GM19240 (cell line): ENCODE measurements around the gene KRT71.

ENCODE experiments used
- DNase-seq: peaks from one replicate; pipeline ENCODE4 v3.0.0; 2011; ENCODE audit warnings: low spot score; ENCODE audit not compliant: insufficient read length

KRT71 gene

DNA sequence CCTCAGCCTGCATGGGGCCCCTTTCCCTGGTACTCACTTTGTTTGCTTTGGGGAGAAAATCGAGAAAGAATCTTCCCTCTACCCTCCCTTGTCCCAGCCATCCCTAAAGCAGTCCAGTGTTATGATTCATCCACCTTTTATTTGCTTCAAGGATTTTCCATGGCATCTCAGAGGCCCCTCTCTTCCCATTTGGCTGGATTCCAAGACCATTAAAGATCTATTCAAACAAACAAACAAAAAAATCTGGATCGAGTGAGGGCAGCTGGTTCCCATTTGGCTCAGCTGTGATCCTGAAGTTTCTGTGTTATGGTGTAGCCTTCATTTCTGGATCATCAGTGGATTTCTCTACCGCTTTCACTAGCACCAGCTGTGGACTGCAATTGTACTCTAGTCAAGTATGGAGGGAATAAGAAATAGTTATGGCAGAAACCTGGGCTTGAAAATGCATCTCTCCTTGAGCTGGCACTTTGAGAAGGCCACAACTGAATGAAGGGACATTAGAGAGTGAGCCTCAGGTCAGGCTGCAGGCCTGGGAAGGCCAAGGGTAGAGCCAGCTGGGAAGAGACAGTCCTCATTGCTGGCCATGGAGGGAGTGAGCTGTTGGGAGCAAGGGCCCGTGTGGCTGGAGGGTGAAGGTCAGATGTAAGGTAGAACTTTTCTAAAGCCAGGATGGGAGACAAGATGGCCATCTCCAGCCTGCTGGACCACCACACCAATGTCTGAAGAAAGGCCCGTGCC, 13.7 kb downstream of the KRT71 start:
- no peak for DNase-seq

DNA sequence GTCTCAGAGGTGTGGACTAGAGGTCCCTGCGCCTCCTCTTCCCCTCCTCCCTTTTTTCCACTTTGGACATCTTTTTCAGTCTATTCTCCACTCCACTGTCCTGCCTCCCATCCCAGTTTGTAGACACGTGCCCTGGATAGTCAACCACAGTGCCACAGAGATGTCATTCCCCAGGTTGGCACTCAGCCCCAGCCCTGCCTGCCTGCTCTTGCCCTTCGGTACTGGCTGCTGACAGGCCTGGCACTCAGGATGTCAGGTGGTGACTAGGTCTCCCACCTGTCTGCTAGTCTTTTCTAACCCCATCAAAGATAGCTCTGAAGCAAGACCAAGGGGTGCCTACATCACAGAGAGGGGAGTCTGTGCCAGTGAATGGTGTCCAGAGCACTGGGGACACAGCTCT, 15.8 kb downstream of the KRT71 start:
- DNase-seq: no peak

DNA sequence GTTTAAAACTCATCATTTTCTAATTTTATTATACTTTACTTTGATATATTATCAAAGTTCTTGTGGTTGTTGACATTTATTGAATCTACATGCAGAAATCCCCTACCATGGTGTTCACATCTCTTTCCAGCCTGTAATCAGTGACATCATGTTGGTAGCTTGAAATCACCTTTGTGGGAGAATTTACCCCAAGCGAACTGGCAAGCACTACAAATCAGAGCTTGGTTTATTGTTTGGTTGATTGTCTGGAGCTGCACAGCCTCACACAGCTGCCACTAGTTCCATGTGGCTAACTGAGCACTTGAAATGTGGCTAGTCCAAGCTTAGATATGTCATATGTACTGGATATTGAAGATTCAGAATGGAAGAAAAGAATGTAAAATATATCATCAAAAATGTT, 17.4 kb downstream of the KRT71 start:
- DNase-seq: no peak

GRCh38 chr12:52534482-52534881, 18.5 kb downstream of the KRT71 start:
- DNase-seq: no peak

DNA sequence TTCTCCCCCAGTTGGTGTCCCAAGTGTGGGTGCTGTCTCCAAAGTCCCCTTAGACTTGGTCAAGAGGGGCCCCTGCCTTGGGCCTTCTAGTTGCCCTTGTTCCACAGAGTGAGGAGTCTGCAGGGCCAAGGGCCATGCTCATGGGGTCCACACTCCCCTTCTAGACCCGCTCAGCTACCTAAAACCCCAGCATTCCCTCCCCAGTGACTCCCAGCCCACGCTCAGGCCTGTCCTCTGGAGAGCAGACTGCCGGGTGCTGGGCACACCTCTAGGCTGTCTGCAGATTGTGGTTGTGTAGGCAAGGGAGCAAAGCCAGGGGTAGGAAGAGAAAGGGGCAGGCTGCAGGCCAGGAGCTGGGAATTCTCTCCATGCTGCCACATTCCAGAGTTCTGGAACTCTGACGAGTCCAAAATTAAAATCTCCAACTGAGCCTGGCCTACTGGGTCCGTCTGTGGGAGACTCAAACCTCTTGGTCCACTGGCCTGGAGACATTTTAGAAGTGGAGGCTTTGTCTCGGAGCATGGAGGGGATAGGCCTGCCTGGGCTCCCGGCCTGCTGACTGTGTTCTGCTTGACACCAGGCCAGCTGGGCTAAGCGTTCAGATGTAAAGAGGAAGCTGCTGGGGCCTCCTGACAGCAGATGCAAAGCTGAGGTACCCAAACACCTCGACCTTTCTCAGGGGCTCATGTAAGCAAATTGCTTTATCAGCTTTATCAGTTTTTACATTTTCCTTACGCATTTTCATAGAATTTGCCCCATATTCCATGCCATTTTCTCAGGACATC, 19.1 kb downstream of the KRT71 start:
- no peak for DNase-seq

- DNase-seq: no peak
These were observed 20.3 kb downstream of the KRT71 start for GRCh38 chr12:52532636-52533035.

DNA sequence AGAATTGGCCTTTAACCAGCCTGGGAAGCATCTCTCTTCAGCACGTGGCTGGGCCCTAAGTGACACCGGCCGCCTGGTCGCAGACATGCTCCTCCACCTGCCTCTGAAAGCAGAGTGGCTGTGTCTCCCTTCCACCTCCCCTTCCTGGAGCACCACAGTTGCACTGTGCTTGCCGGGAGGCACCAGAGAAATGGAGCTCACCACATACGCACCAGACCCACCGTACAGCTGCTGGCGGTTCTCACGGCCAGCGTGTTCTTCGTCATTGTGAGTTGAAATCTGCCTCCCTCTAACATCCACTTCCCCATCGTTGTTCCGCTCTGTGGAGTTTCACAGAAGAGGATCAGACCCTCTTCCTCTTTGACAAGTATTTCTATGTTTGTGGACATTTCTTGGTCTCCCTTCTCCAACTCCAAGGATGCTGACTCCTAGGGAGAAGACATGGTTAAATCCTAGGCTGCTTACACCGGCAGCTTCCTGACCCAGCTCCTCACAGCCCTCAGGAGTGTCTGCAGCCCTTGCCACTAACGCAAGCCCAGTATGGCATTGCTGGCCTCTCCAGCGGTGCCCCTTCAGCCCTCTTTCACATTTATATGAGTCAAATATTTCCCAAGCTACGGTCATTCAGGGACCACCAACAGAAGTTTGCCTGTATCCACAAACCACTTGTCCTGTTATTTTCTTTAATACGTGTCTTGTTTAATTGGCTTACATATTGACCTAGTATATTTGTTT, 21.2 kb downstream of the KRT71 start:
- DNase-seq: no peak

- no peak for DNase-seq
These were observed 22.0 kb downstream of the KRT71 start for GRCh38 chr12:52530905-52531304.

DNA sequence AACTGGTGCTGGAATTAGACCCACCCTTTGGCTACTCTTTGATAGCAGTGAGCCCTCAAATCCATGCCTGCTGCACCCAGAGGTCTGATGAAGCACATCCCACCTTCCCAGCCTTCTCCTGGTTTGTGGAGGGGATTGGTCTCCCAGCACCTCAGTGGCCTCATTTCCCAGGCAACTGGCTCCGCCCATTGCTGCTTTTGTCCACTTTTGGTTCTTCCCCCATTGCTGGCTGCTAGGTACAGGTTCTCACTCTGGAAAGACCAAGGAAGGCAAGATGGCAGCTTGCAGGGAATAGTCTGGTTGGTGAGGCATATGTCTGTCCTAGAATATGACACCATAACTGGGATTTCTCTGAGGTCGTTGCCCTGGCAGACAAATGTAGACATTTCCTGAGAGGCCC, 22.6 kb downstream of the KRT71 start:
- DNase-seq: no peak

- no peak for DNase-seq
These were observed 23.1 kb downstream of the KRT71 start for GRCh38 chr12:52529846-52530245.

DNA sequence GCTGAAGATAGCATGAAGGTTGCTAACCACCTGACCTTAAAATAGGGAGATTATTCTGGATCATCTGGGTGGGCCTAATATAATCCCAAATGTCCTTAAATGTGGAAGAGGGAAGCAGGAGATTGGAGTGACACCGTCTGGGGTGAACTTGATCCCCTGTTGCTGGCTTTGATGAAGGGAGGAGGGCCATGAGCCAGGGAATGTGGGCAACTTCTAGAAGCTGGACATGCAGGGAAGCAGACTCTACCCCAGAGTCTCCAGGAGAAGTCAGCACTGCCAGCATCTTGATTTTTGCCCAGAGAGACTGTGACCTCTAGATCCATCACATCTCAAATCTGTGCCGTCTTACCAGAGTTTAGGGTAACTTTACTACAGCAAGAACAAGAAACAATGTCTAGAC, 23.5 kb downstream of the KRT71 start:
- DNase-seq: no peak

DNA sequence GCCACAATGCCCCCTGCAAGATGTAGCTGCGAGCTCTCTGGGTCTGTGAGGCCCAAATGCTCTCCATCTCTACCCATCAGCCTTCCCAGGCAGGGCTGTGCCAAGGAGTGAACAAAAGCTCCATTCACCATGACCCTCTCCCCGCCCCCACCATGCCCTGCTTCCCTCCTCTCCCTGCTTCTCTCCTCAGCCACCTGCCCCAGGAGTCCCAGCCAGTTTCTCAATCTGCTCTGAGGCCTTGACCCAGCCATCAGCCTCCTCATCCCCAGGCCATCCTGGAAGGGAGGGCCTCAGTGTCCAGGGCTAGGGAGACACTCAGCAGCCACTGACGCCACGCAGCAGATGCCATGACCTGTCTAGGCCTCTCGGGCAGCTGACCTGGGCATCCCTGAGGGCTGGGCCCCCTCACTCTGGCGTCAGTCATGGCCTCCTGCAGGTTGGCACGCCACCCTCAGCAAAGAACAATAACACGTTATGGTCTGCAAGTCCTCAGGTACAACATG, 24.3 kb downstream of the KRT71 start:
- no peak for DNase-seq

GRCh38 chr12:52527121-52527800, 25.7 kb downstream of the KRT71 start:
- DNase-seq: no peak

- DNase-seq: no peak
These were observed 26.4 kb downstream of the KRT71 start for GRCh38 chr12:52526511-52526951.

DNA sequence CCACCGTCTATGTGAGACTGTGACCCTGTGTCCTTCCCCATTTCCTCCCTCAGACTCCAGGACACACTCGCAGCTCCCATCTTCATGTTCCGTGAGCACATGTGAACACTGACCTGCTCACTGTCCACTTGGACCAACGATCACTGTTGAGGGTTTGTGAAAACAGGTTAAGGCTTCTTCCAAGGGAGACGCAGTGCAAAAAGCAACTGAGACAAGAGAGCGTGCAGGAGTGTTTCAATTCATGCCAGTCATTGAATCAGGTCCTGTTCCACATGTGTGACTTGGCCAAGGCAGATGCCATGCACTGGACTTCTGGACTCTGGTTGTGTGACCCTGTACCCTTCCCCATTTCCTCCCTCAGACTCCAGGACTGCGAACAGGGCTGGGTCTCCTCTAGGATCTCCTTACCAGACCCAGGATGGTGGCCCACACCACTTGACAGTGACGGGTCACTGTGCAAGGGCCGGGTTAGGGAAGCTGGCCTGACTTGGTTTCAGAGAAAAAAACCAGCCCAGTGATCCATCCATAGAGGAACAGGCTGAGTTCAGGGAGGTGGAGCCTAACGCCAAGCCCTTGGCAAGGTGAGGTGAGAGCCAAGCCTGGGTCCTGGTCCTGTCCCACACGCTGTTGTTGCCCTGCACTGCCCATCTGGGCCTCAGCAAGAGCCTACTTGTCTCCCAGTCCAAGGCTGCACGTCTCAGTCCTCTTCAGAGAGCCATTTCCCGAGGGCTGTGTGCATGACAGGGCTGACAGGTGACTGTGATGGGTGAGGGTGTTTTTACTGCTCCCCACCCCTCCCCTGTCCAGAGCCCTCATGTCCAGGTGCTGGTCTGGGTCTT, 27.1 kb downstream of the KRT71 start:
- DNase-seq: no peak

- no peak for DNase-seq
These were observed 27.9 kb downstream of the KRT71 start for GRCh38 chr12:52524898-52525591.

DNA sequence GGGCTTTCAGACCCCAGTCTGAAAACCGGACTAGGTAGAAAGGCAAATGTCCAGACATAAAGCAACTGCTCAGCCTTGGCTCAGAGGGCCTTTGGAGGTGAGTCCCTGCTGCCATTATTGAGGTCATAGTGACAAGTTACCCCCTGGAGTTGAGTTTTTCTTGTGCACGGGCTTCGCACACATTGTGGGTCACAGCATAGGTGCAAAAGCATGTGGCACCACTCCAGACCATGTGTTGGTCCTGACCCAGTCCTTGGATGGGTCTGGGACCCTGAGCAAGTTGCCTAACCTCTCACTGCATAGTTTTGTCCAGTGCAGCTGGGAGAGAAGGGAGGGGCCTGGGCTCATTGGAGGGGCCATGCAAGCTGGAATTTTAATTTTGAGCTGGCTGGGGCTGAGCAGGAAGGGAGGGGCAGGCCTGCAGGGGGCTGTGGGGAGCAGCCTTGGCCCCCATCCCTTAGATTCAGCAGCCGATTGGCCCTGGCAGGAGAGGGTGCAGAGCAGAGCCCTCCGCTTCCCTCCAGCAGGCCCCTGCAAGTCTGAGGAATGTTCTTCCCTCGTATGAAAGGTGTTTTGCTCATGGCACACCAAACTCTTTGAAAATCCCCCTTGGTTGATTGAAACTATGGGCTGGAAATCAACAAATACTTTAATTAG, 28.6 kb downstream of the KRT71 start:
- DNase-seq: no peak

DNA sequence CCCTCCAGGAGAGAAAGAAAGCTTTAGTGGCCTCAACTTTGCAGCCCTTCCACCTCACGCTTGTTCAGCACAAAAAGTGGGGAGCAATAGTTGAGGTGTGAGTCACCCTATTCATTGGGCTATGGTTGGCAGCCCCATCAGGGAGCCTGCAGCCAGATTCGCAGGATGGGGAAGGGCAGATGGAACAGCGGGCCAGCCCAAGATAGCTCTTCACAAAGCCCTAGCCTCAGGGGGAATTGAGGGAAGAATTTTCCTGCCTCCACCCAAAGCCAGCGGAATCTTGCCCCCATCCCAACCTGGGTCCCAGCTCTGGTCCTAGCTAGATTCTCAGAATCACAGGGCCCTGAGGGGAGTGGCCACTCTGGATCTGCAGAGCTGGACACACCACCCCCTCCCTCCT, 29.1 kb downstream of the KRT71 start:
- DNase-seq: no peak

GRCh38 chr12:52522346-52523011, 30.5 kb downstream of the KRT71 start:
- no peak for DNase-seq
